ENCODE measurements around the gene RPS6KA5.

The RPS6KA5 gene

GRCh38 chr14:91067186-91067585, 6.7 kb upstream of the RPS6KA5 start:
- no peaks in the 10 kb centered on the region for H3K79me2 ChIP-seq (ENCODE audit: low read length)
- H3K27ac ChIP-seq (ENCODE audit: low read length): no peak overlapping the region
- H2AFZ ChIP-seq (ENCODE audit: low read length): no peak overlapping the region
- H4K20me1 ChIP-seq (ENCODE audit: insufficient read depth, low read length): no peaks in the 10 kb centered on the region
- DNase-seq: no peak
- TF ChIP-seq EZH2 (optimal IDR thresholded peaks at IDR 0.05; ENCODE audit: low read depth, low read length) (no peak), CTCF (IDR thresholded peaks at IDR 0.05; ENCODE audit: low read length) (no peak), EZH2phosphoT487 (IDR thresholded peaks at IDR 0.05; ENCODE audit: low read length) (no peak)
- no peaks in the 10 kb centered on the region for H3F3A ChIP-seq (ENCODE audit: insufficient read depth, low read length)
- no peak overlapping the region for H3K9ac ChIP-seq (ENCODE audit: low read length)
- no peaks in the 10 kb centered on the region for H3K9me3 ChIP-seq (replicated peaks; ENCODE audit: insufficient read depth, low read length)
- no peaks in the 10 kb centered on the region for H3K9me2 ChIP-seq (replicated peaks; ENCODE audit: insufficient read depth, low read length)
- no peak overlapping the region for H3K4me2 ChIP-seq (ENCODE audit: low read depth, low read length)
- H3K4me1 ChIP-seq (ENCODE audit: low read length): peaks cover 8% of the 10 kb centered on the region; the same call in 1 of the 2 replicates
- no peaks in the 10 kb centered on the region for H3K27me3 ChIP-seq (replicated peaks; ENCODE audit: insufficient read depth, low read length)
- H3K36me3 ChIP-seq (replicated peaks; ENCODE audit: insufficient read depth, low read length): no peaks in the 10 kb centered on the region
- no peak overlapping the region for H3K4me3 ChIP-seq (ENCODE audit: low read length)

DNA sequence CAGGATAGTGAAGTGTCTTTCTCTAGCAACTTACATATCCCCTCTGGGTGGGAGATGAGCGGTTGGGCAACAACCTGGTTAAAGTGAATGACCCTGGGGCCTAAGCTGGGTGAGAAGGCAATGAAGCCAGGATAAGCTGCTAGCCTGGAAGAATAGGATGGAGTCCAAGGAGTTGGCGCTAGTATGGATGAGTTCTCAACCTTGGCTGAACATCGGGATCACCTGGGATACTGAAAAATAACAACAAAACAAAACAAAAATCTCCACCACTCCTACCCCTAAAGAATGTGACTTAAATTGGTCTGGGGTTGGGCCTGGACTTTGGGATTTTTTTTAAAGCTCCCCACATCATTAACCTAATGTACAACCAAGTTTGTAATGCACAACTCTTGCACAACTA, 4.8 kb upstream of the RPS6KA5 start:
- no peak overlapping the region for H3K9ac ChIP-seq (ENCODE audit: low read length)
- H3K9me2 ChIP-seq (replicated peaks; ENCODE audit: insufficient read depth, low read length): no peaks in the 10 kb centered on the region
- no peaks in the 10 kb centered on the region for H3K36me3 ChIP-seq (replicated peaks; ENCODE audit: insufficient read depth, low read length)
- no peaks in the 10 kb centered on the region; the same call in 1 of the 2 replicates for H3F3A ChIP-seq (ENCODE audit: insufficient read depth, low read length)
- H3K4me1 ChIP-seq (ENCODE audit: low read length): peaks cover 14% of the 10 kb centered on the region; the same call in 1 of the 2 replicates
- H3K4me2 ChIP-seq (ENCODE audit: low read depth, low read length): no peak overlapping the region
- no peaks in the 10 kb centered on the region for H3K79me2 ChIP-seq (ENCODE audit: low read length)
- TF ChIP-seq CTCF (IDR thresholded peaks at IDR 0.05; ENCODE audit: low read length) (no peak), EZH2phosphoT487 (IDR thresholded peaks at IDR 0.05; ENCODE audit: low read length) (no peak), EZH2 (optimal IDR thresholded peaks at IDR 0.05; ENCODE audit: low read depth, low read length) (no peak)
- no peak overlapping the region for H2AFZ ChIP-seq (ENCODE audit: low read length)
- no peak for DNase-seq
- no peak overlapping the region for H3K4me3 ChIP-seq (ENCODE audit: low read length)
- H3K9me3 ChIP-seq (replicated peaks; ENCODE audit: insufficient read depth, low read length): no peaks in the 10 kb centered on the region
- no peaks in the 10 kb centered on the region for H4K20me1 ChIP-seq (ENCODE audit: insufficient read depth, low read length)
- H3K27ac ChIP-seq (ENCODE audit: low read length): no peak overlapping the region
- H3K27me3 ChIP-seq (replicated peaks; ENCODE audit: insufficient read depth, low read length): no peaks in the 10 kb centered on the region

- H3K27ac ChIP-seq (ENCODE audit: low read length): peak overlapping the region; percentile 13; the same call in 1 of the 2 replicates
- H3K4me2 ChIP-seq (ENCODE audit: low read depth, low read length): peak overlapping the region; percentile 37; the same call in 1 of the 2 replicates
Measured at GRCh38 chr14:91063119-91063518, 2.7 kb upstream of the RPS6KA5 start.

More at GRCh38 chr14:91063119-91063518, 2.7 kb upstream of the RPS6KA5 start:
- peak; percentile 39 for DNase-seq
- TF ChIP-seq EZH2 (optimal IDR thresholded peaks at IDR 0.05; ENCODE audit: low read depth, low read length): no peak
- TF ChIP-seq EZH2phosphoT487 (IDR thresholded peaks at IDR 0.05; ENCODE audit: low read length): no peak
- no peak for TF ChIP-seq CTCF (IDR thresholded peaks at IDR 0.05; ENCODE audit: low read length)
- no peaks in the 10 kb centered on the region for H3K27me3 ChIP-seq (replicated peaks; ENCODE audit: insufficient read depth, low read length)
- H3F3A ChIP-seq (ENCODE audit: insufficient read depth, low read length): no peaks in the 10 kb centered on the region; the same call in 1 of the 2 replicates
- H3K9me2 ChIP-seq (replicated peaks; ENCODE audit: insufficient read depth, low read length): no peaks in the 10 kb centered on the region
- H3K4me1 ChIP-seq (ENCODE audit: low read length): peaks cover 14% of the 10 kb centered on the region; the same call in 1 of the 2 replicates
- H3K4me3 ChIP-seq (ENCODE audit: low read length): no peak overlapping the region
- no peak overlapping the region for H3K9ac ChIP-seq (ENCODE audit: low read length)
- no peaks in the 10 kb centered on the region for H3K9me3 ChIP-seq (replicated peaks; ENCODE audit: insufficient read depth, low read length)
- H4K20me1 ChIP-seq (ENCODE audit: insufficient read depth, low read length): no peaks in the 10 kb centered on the region
- H3K36me3 ChIP-seq (replicated peaks; ENCODE audit: insufficient read depth, low read length): no peaks in the 10 kb centered on the region
- H3K79me2 ChIP-seq (ENCODE audit: low read length): peaks cover 9% of the 10 kb centered on the region
- H2AFZ ChIP-seq (ENCODE audit: low read length): peak overlapping the region; percentile 38; the same call in 1 of the 2 replicates
